ENCODE data around the gene SPOCK2. TPM values are rescaled to one million over a fixed set of nuclear protein-coding genes. Genes with fewer than 3 reads are reported as not detected.
A peak's percentile ranks its signal among the peaks of the same experiment; 100 is the strongest.

Gene SPOCK2
- total and polyA plus RNA-seq, 3 experiments from 2014 or later = 63.0 to 202 (median 69.2) TPM

DNA sequence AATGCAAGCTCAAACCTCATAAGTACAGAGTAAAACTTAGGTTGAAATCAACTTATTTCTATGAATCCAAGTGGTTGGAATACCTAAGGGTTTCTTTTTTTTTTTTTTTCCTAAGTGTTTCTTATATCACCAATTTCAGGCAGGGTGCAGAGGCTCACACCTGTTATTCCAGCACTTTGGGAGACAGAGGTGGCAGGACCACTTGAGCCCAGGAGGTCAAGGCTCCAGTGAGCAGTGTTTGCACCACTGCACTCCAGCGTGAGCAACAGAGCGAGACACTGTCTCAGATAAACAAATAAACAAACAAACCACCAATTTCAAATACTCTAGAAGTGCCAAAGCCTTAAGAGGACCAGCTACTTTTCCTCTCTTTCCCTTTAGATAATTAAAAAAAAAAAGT lies 39.2 kb upstream of the SPOCK2 start:
- Mint-ChIP-seq H3K9me3 (no peaks in the 10 kb centered on the region), H3K4me1 (peaks cover 7 to 14% (median 12%) of the 10 kb centered on the region in 3 donors), H3K27me3 (no peaks in the 10 kb centered on the region), H3K27ac (no peak overlapping the region), H3K4me3 (no peak overlapping the region), H3K36me3 (peaks cover 0 to 26% (median 2%) of the 10 kb centered on the region in 3 donors)
- no peak for DNase-seq
- Histone ChIP-seq H3K9me3 (ENCODE audit: low read length) (no peaks in the 10 kb centered on the region), H3K27me3 (ENCODE audit: insufficient read depth, low read length, poor library complexity, severe bottlenecking) (no peaks in the 10 kb centered on the region), H3K36me3 (ENCODE audit: insufficient read depth, low read length) (no peaks in the 10 kb centered on the region), H3K27ac (ENCODE audit: low read depth, low read length) (no peak overlapping the region), H3K4me1 (ENCODE audit: insufficient read depth, low read length) (no peaks in the 10 kb centered on the region), H3K4me3 (ENCODE audit: low read length) (no peak overlapping the region)
- ChIA-PET POLR2A (no interaction called here), CTCF (interaction anchor here (1.2 to 5.1 kb wide), 6 partner anchors 8 to 216 kb away, joined by 3 to 57 read pairs (median 5); no protein-coding TSS in a partner anchor)

GRCh38 chr10:72126872-72127232 lies 38.5 kb upstream of the SPOCK2 start:
- Mint-ChIP-seq H3K36me3 (peaks cover 0 to 24% (median 2%) of the 10 kb centered on the region in 3 donors), H3K4me3 (no peak overlapping the region)
- H3K27ac ChIP-seq (ENCODE audit: low read depth, low read length) = no peak overlapping the region

DNA sequence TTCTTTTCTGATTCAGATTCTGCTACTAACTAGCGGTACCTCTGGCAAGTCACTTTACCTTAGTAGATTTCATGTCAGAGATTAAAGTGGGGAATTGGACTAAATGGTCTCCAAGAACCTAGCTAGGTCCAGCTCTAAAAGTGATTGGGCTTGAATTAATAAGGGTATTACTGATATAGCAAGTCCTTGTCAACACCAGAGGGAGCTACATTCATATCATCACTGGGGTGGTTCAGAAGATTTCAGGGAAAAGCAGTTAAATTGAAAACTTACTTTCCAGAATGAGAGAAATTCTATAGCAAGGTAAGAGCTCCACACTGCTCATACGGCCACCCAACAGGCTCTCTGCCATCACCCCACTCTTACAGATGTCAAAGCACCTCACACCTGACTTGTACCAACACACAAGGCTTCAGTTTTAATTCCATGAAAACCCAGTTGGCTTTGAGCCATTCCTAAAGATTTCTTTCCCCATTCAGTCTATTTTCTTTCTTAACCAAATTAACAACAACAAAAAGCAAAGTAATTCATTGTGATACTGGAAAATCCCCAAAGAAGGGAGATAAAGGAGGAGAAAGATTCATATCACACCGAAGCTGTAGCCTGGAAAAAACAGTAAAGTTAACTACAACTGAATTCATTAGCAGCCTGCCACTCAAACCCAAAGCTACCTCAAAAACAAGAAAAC lies 38.0 kb upstream of the SPOCK2 start:
- no peaks in the 10 kb centered on the region for H3K9me3 ChIP-seq (ENCODE audit: low read length)
- H3K4me1 Mint-ChIP-seq = peaks cover 14 to 25% (median 18%) of the 10 kb centered on the region in 3 donors
- H3K4me1 ChIP-seq (ENCODE audit: insufficient read depth, low read length) = peaks cover 12% of the 10 kb centered on the region
- H3K4me3 Mint-ChIP-seq = no peak overlapping the region
- no peaks in the 10 kb centered on the region for H3K27me3 ChIP-seq (ENCODE audit: insufficient read depth, low read length, poor library complexity, severe bottlenecking)
- no peak for DNase-seq
- H3K27me3 Mint-ChIP-seq = no peaks in the 10 kb centered on the region
- no peaks in the 10 kb centered on the region for H3K9me3 Mint-ChIP-seq
- ChIA-PET CTCF (interaction anchor here (0.6 to 5.1 kb wide), 24 partner anchors 10 to 970 kb away, joined by 3 to 57 read pairs (median 4); no protein-coding TSS in a partner anchor), POLR2A (interaction anchor here (0.7 kb wide), 1 partner anchor 38 kb away, joined by 3 read pairs; no protein-coding TSS in a partner anchor)
- H3K4me3 ChIP-seq (ENCODE audit: low read length) = no peak overlapping the region
- H3K27ac Mint-ChIP-seq = peak overlapping the region in 1 of 8 donors; percentile 40
- no peaks in the 10 kb centered on the region for H3K36me3 ChIP-seq (ENCODE audit: insufficient read depth, low read length)
- no peak overlapping the region for H3K27ac ChIP-seq (ENCODE audit: low read depth, low read length)
- H3K36me3 Mint-ChIP-seq = peaks cover 0 to 25% (median 2%) of the 10 kb centered on the region in 3 donors

More at GRCh38 chr10:72126872-72127232, 38.5 kb upstream of the SPOCK2 start:
- Mint-ChIP-seq H3K4me1 (peaks cover 9 to 19% (median 14%) of the 10 kb centered on the region in 3 donors), H3K27me3 (no peaks in the 10 kb centered on the region), H3K27ac (peak overlapping the region in 3 of 8 donors; percentile 30 to 42 (median 40)), H3K9me3 (no peaks in the 10 kb centered on the region)
- no peak overlapping the region for H3K4me3 ChIP-seq (ENCODE audit: low read length)
- DNase-seq = no peak
- H3K27me3 ChIP-seq (ENCODE audit: insufficient read depth, low read length, poor library complexity, severe bottlenecking) = no peaks in the 10 kb centered on the region
- H3K9me3 ChIP-seq (ENCODE audit: low read length) = no peaks in the 10 kb centered on the region
- no peaks in the 10 kb centered on the region for H3K36me3 ChIP-seq (ENCODE audit: insufficient read depth, low read length)
- POLR2A ChIA-PET = interaction anchor here (0.7 kb wide), 1 partner anchor 39 kb away, joined by 3 read pairs; no protein-coding TSS in a partner anchor
- peaks cover 6% of the 10 kb centered on the region for H3K4me1 ChIP-seq (ENCODE audit: insufficient read depth, low read length)
- CTCF ChIA-PET = interaction anchor here (0.6 to 5.1 kb wide), 17 partner anchors 10 to 218 kb away, joined by 3 to 57 read pairs (median 4); no protein-coding TSS in a partner anchor

DNA sequence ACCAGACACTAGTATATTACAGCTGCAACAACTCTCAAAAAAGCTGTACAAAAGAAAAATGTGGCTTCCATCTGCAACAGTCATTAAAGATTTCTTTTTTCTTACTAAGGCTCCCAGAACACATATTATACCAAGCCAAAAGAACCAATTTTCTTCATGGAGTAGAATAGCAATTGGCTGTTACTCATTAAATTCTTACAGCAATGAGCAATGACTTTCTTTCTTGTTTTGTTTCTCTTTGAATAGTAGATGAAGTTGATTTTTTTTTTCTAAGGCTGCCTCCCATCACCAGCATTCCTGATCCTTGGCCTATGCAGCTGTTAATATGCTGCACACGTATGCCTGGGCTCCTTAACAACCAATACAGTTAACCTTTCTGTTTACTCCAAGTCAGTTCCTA lies 36.6 kb upstream of the SPOCK2 start:
- no peaks in the 10 kb centered on the region for H3K36me3 ChIP-seq (ENCODE audit: insufficient read depth, low read length)
- Mint-ChIP-seq H3K36me3 (peaks cover 0 to 25% (median 2%) of the 10 kb centered on the region in 3 donors), H3K27me3 (no peaks in the 10 kb centered on the region), H3K9me3 (no peaks in the 10 kb centered on the region), H3K4me1 (peaks cover 15 to 25% (median 18%) of the 10 kb centered on the region in 3 donors), H3K4me3 (no peak overlapping the region), H3K27ac (peak overlapping the region in 3 of 8 donors; percentile 10 to 43 (median 12))
- ChIA-PET POLR2A (no interaction called here), CTCF (interaction anchor here (1.0 to 5.1 kb wide), 7 partner anchors 11 to 211 kb away, joined by 3 to 57 read pairs (median 5); partner anchors contain the start of gene SPOCK2)
- no peaks in the 10 kb centered on the region for H3K9me3 ChIP-seq (ENCODE audit: low read length)
- no peak for DNase-seq
- no peak overlapping the region for H3K27ac ChIP-seq (ENCODE audit: low read depth, low read length)
- H3K4me1 ChIP-seq (ENCODE audit: insufficient read depth, low read length) = peaks cover 12% of the 10 kb centered on the region
- H3K4me3 ChIP-seq (ENCODE audit: low read length) = no peak overlapping the region
- no peaks in the 10 kb centered on the region for H3K27me3 ChIP-seq (ENCODE audit: insufficient read depth, low read length, poor library complexity, severe bottlenecking)

- Histone ChIP-seq H3K4me3 (ENCODE audit: low read length) (no peak overlapping the region), H3K36me3 (ENCODE audit: insufficient read depth, low read length) (no peaks in the 10 kb centered on the region), H3K27me3 (ENCODE audit: insufficient read depth, low read length, poor library complexity, severe bottlenecking) (no peaks in the 10 kb centered on the region), H3K4me1 (ENCODE audit: insufficient read depth, low read length) (peaks cover 12% of the 10 kb centered on the region), H3K9me3 (ENCODE audit: low read length) (no peaks in the 10 kb centered on the region), H3K27ac (ENCODE audit: low read depth, low read length) (no peak overlapping the region)
- DNase-seq = no peak
- H3K36me3 Mint-ChIP-seq = peaks cover 0 to 25% (median 5%) of the 10 kb centered on the region in 3 donors
- H3K4me1 Mint-ChIP-seq = peaks cover 17 to 25% (median 18%) of the 10 kb centered on the region in 3 donors
- peak overlapping the region in 2 of 8 donors; percentile 11 to 54 for H3K27ac Mint-ChIP-seq
- H3K27me3 Mint-ChIP-seq = no peaks in the 10 kb centered on the region
- POLR2A ChIA-PET = interaction anchor here (0.6 kb wide), 1 partner anchor 25 kb away, joined by 5 read pairs; no protein-coding TSS in a partner anchor
- CTCF ChIA-PET = interaction anchor here (1.0 to 5.1 kb wide), 5 partner anchors 19 to 212 kb away, joined by 4 to 57 read pairs (median 5); partner anchors contain the start of gene SPOCK2
- H3K9me3 Mint-ChIP-seq = no peaks in the 10 kb centered on the region
- no peak overlapping the region for H3K4me3 Mint-ChIP-seq
Observed at GRCh38 chr10:72124381-72124780, 36.0 kb upstream of the SPOCK2 start.

DNA sequence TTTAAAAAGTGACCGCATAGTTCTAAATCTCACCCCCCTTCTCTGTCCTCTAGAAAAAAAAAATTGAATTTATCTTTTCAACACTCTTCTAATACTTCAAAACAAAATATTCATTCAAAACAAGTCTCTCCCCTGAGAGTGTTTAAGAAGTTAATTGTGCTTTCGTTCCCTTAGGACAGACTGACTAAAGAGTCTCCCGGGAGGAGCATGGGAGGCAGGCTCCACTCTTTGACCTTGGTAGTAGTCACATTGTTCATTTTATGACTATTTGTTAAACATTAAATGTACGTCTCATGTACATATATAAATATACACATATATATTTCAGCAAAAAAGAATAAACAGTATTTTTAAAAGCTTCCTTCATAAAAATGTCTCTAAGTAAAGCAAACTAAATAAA lies 35.3 kb upstream of the SPOCK2 start:
- H3K36me3 Mint-ChIP-seq = peaks cover 0 to 27% (median 6%) of the 10 kb centered on the region in 3 donors
- no peaks in the 10 kb centered on the region for H3K27me3 Mint-ChIP-seq
- no peaks in the 10 kb centered on the region for H3K9me3 Mint-ChIP-seq
- Histone ChIP-seq H3K36me3 (ENCODE audit: insufficient read depth, low read length) (no peaks in the 10 kb centered on the region), H3K4me1 (ENCODE audit: insufficient read depth, low read length) (peaks cover 12% of the 10 kb centered on the region), H3K9me3 (ENCODE audit: low read length) (no peaks in the 10 kb centered on the region), H3K4me3 (ENCODE audit: low read length) (no peak overlapping the region), H3K27ac (ENCODE audit: low read depth, low read length) (no peak overlapping the region), H3K27me3 (ENCODE audit: insufficient read depth, low read length, poor library complexity, severe bottlenecking) (no peaks in the 10 kb centered on the region)
- no peak overlapping the region for H3K4me3 Mint-ChIP-seq
- peaks cover 17 to 25% (median 18%) of the 10 kb centered on the region in 3 donors for H3K4me1 Mint-ChIP-seq
- H3K27ac Mint-ChIP-seq = no peak overlapping the region
- DNase-seq = no peak
- ChIA-PET CTCF (no interaction called here), POLR2A (no interaction called here)

GRCh38 chr10:72122221-72122620 lies 33.9 kb upstream of the SPOCK2 start:
- CTCF ChIA-PET = interaction anchor here (1.4 kb wide), 1 partner anchor 16 kb away, joined by 3 read pairs; no protein-coding TSS in a partner anchor
- Histone ChIP-seq H3K4me1 (ENCODE audit: insufficient read depth, low read length) (peaks cover 12% of the 10 kb centered on the region), H3K27me3 (ENCODE audit: insufficient read depth, low read length, poor library complexity, severe bottlenecking) (no peaks in the 10 kb centered on the region), H3K4me3 (ENCODE audit: low read length) (no peak overlapping the region), H3K36me3 (ENCODE audit: insufficient read depth, low read length) (no peaks in the 10 kb centered on the region), H3K27ac (ENCODE audit: low read depth, low read length) (no peak overlapping the region), H3K9me3 (ENCODE audit: low read length) (no peaks in the 10 kb centered on the region)
- Mint-ChIP-seq H3K9me3 (no peaks in the 10 kb centered on the region), H3K36me3 (peaks cover 0 to 26% (median 10%) of the 10 kb centered on the region in 3 donors), H3K4me3 (peak overlapping the region in 1 of 7 donors; percentile 33), H3K27ac (peak overlapping the region in 1 of 8 donors; percentile 61), H3K27me3 (no peaks in the 10 kb centered on the region), H3K4me1 (peaks cover 17 to 25% (median 18%) of the 10 kb centered on the region in 3 donors)
- no peak for DNase-seq
- POLR2A ChIA-PET = no interaction called here

DNA sequence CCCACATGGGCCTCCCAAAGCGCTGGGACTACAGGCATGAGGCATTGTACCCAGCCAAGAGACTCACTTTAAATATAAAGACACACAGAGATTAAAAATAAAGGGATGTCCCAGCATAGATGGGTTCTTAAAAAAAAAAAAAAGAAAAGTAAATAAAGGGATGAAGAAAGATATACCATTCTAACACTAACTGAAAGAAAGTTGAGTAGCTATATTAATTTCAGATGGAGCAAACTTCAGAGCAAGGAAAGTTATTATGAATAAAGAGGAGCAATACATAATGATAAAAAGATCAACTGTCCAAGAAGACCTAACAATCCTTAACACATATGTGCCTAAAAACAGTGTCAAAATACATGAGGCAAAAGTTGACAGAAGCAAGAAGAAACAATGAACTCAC lies 33.0 kb upstream of the SPOCK2 start:
- Mint-ChIP-seq H3K27me3 (no peaks in the 10 kb centered on the region), H3K4me3 (no peak overlapping the region), H3K4me1 (peaks cover 15 to 24% (median 15%) of the 10 kb centered on the region in 3 donors), H3K27ac (peak overlapping the region in 2 of 8 donors; percentile 38 to 70), H3K9me3 (no peaks in the 10 kb centered on the region), H3K36me3 (peaks cover 3 to 19% (median 14%) of the 10 kb centered on the region in 3 donors)
- H3K27ac ChIP-seq (ENCODE audit: low read depth, low read length) = no peak overlapping the region
- H3K27me3 ChIP-seq (ENCODE audit: insufficient read depth, low read length, poor library complexity, severe bottlenecking) = no peaks in the 10 kb centered on the region
- H3K36me3 ChIP-seq (ENCODE audit: insufficient read depth, low read length) = no peaks in the 10 kb centered on the region
- peaks cover 12% of the 10 kb centered on the region for H3K4me1 ChIP-seq (ENCODE audit: insufficient read depth, low read length)
- ChIA-PET POLR2A (no interaction called here), CTCF (interaction anchor here (0.8 to 0.9 kb wide), 2 partner anchors 55 to 216 kb away, joined by 3 read pairs; no protein-coding TSS in a partner anchor)
- H3K4me3 ChIP-seq (ENCODE audit: low read length) = no peak overlapping the region
- H3K9me3 ChIP-seq (ENCODE audit: low read length) = peaks cover 2% of the 10 kb centered on the region
- no peak for DNase-seq

All from CD8-positive, alpha-beta memory T cell (primary cell).